Endothelial cell of umbilical vein (primary cell): Measurements from ENCODE around the gene COQ2. TPM values are rescaled to one million over a fixed set of nuclear protein-coding genes. Genes with fewer than 3 reads are reported as not detected.

ENCODE experiments used
- BruUV-seq: library from RNA; stranded (reverse); fragments of 400-500 nt; replicated peaks from 2 replicates; lab custom pipeline; 2021; lab: Mats Ljungman, UMichigan
- CTCF ChIA-PET: fragments of 300-600, 350-600 bp; sonication (Branson Sonifier 250); formaldehyde crosslinking; loops from one replicate; lab custom pipeline; 2021; ENCODE audit warnings: antibody characterized with exemption, inconsistent platforms; lab: Charles Lee
- POLR2A ChIA-PET: fragments of 300-600, 350-600 bp; sonication (Branson Sonifier 250); formaldehyde crosslinking; loops from one replicate; lab custom pipeline; 2021; ENCODE audit warnings: antibody characterized with exemption, inconsistent platforms; lab: Charles Lee
- DNase-seq: peaks from one replicate; pipeline ENCODE4 v3.0.0-alpha.2; 2011; ENCODE audit warnings: low read depth, low spot score
- FAIRE-seq: peaks from 2 replicates; lab custom pipeline; 2011; peaks lifted over from hg19 to GRCh38; lab: Jason Lieb, UNC
- H2AFZ ChIP-seq: 2 replicates; pipeline ENCODE4 v1.6.0; 2012; ENCODE audit warnings: low read depth, low read length, control low read depth, inconsistent platforms
- H3K27ac ChIP-seq: 2 replicates; pipeline ENCODE4 v1.5.1; 2011; ENCODE audit warnings: low read depth, mild to moderate bottlenecking, control low read depth, low read length, moderate library complexity; ENCODE audit not compliant: insufficient read depth
- H3K27me3 ChIP-seq, 2 experiments: 2 replicates each; pipeline versions ENCODE4 v1.6.0 to v1.6.1; 2011; ENCODE audit warnings: low read length in 2 of 2, mixed read lengths in 1 of 2; ENCODE audit not compliant: control insufficient read depth in 2 of 2, insufficient read depth in 2 of 2
- H3K36me3 ChIP-seq, 2 experiments: 2 replicates in 1 of 2; 3 replicates in 1 of 2; pipeline ENCODE4 v1.5.1; 2011; ENCODE audit warnings: low read length in 2 of 2, mild to moderate bottlenecking in 1 of 2, moderate library complexity in 1 of 2; ENCODE audit not compliant: control insufficient read depth in 2 of 2, insufficient read depth in 2 of 2; ENCODE audit errors: extremely low read depth in 1 of 2
- H3K4me1 ChIP-seq: 3 replicates; pipeline ENCODE4 v1.5.1; 2011; ENCODE audit warnings: mild to moderate bottlenecking, low read length; ENCODE audit not compliant: control insufficient read depth, insufficient read depth; ENCODE audit errors: extremely low read depth
- H3K4me2 ChIP-seq: 2 replicates; pipeline ENCODE4 v1.6.1; 2011; ENCODE audit warnings: low read length, control low read depth, mixed read lengths; ENCODE audit not compliant: insufficient read depth
- H3K4me3 ChIP-seq, 3 experiments: fragments of 200-600 bp in 1 of 3; sonication (generic), shearing (Covaris generic) in 1 of 3; replicated peaks in 1 of 3; 2 replicates each; pipeline ENCODE4 v1.5.1; 2011 to 2016; ENCODE audit warnings: control low read depth in 3 of 3, low read length in 3 of 3, mild to moderate bottlenecking in 2 of 3, inconsistent platforms in 1 of 3, low read depth in 1 of 3, moderate library complexity in 1 of 3; ENCODE audit not compliant: insufficient read depth in 1 of 3
- H3K79me2 ChIP-seq: 2 replicates; pipeline ENCODE4 v1.6.0; 2012; ENCODE audit warnings: low read length, inconsistent platforms; ENCODE audit not compliant: control insufficient read depth, insufficient read depth
- H3K9ac ChIP-seq: replicated peaks from 2 replicates; pipeline ENCODE3; 2011; ENCODE audit warnings: low read length, control low read depth; ENCODE audit not compliant: insufficient read depth; ENCODE audit errors: extremely low read depth
- H3K9me1 ChIP-seq: replicated peaks from 3 replicates; pipeline ENCODE4 v1.6.0; 2011; ENCODE audit warnings: mild to moderate bottlenecking, low read length; ENCODE audit not compliant: control insufficient read depth, insufficient read depth; ENCODE audit errors: extremely low read depth
- H3K9me3 ChIP-seq: replicated peaks from 2 replicates; pipeline ENCODE4 v1.5.1; 2012; ENCODE audit warnings: low read length, inconsistent platforms; ENCODE audit not compliant: control insufficient read depth, insufficient read depth
- H4K20me1 ChIP-seq: replicated peaks from 2 replicates; pipeline ENCODE3; 2011; ENCODE audit warnings: mild to moderate bottlenecking, low read length; ENCODE audit not compliant: control insufficient read depth, insufficient read depth; ENCODE audit errors: extremely low read depth
- EZH2 ChIP-seq: IDR thresholded peaks from 2 replicates; pipeline ENCODE4 v1.6.1; 2012; ENCODE audit warnings: borderline replicate concordance, low read depth, mild to moderate bottlenecking, moderate library complexity, low read length, inconsistent platforms; ENCODE audit not compliant: severe bottlenecking
- FOS ChIP-seq: IDR thresholded peaks from 2 replicates; pipeline ENCODE4 v1.6.1; 2011; ENCODE audit warnings: mild to moderate bottlenecking, low read length, moderate library complexity, borderline replicate concordance; ENCODE audit not compliant: insufficient read depth
- GATA2 ChIP-seq: IDR thresholded peaks from 2 replicates; pipeline ENCODE4 v1.7.0; 2011; ENCODE audit warnings: low read depth, mild to moderate bottlenecking, moderate library complexity, mixed read lengths, low read length; ENCODE audit not compliant: insufficient read length, insufficient read depth
- JUN ChIP-seq: IDR thresholded peaks from 2 replicates; pipeline ENCODE4 v1.6.1; 2011; ENCODE audit warnings: borderline replicate concordance, low read depth; ENCODE audit not compliant: insufficient read length, insufficient read depth
- MYC ChIP-seq: IDR thresholded peaks from one replicate; pipeline ENCODE4 v1.6.1; 2011; ENCODE audit warnings: mild to moderate bottlenecking, low read depth, low read length
- POLR2A ChIP-seq: IDR thresholded peaks from 2 replicates; pipeline ENCODE4 v1.6.1; 2012; ENCODE audit warnings: low read depth, mild to moderate bottlenecking, control low read depth, low read length
- POLR2AphosphoS5 ChIP-seq: IDR thresholded peaks from 2 replicates; pipeline ENCODE4 v1.6.1; 2012; ENCODE audit warnings: low read depth, mild to moderate bottlenecking, control low read depth, low read length, moderate library complexity; ENCODE audit not compliant: insufficient read depth
- dilution Hi-C: fragments of 300-500 bp; cut with MboI; formaldehyde crosslinking; loops from one replicate; pipeline ENCODE4 v1.15.0; 2019; ENCODE audit warnings: low sequenced_read_pairs; ENCODE audit not compliant: extremely low pct_ligation_motif_present
- intact Hi-C: fragments of 100-400 bp; cut with micrococcal nuclease; formaldehyde crosslinking; loops from one replicate; pipeline ENCODE4 v1.10.0; 2022
- polyA plus RNA-seq, 4 experiments: library from polyadenylated mRNA; depleted of rRNA in 3 of 4; stranded (reverse) in 3 of 4; unstranded in 1 of 4; fragments of >200 nt; gene quantifications; 2 replicates each; pipeline versions ENCODE4 v1.2.1 to v1.2.3, GENCODE V29; 2011 to 2012; ENCODE audit warnings: missing spikeins in 1 of 4
- total RNA-seq: library from RNA; stranded (reverse); gene quantifications from 2 replicates; pipeline ENCODE4 v1.2.3, GENCODE V29; 2021
- TF ChIP-seq, protein P1 (sequence below): IDR thresholded peaks from 2 replicates; pipeline ENCODE4 v1.6.1; 2011; ENCODE audit not compliant: insufficient read depth, insufficient read length
- TF ChIP-seq, protein P2 (sequence below), 2 donors: IDR thresholded peaks; 1 replicate in 1 of 2; 2 replicates in 1 of 2; pipeline ENCODE4 v1.5.1; 2011; ENCODE audit warnings: low read length in 2 of 2, mild to moderate bottlenecking in 2 of 2, moderate library complexity in 2 of 2, control low read depth in 1 of 2, inconsistent platforms in 1 of 2, low read depth in 1 of 2; ENCODE audit not compliant: insufficient read depth in 1 of 2; ENCODE audit errors: extremely low read depth in 1 of 2

Gene COQ2
- total and polyA plus RNA-seq, 2 donors (not counting 3 experiments of a cell fraction or from before 2014, with no cell fraction given): 25.5 to 28.0 TPM

DNA sequence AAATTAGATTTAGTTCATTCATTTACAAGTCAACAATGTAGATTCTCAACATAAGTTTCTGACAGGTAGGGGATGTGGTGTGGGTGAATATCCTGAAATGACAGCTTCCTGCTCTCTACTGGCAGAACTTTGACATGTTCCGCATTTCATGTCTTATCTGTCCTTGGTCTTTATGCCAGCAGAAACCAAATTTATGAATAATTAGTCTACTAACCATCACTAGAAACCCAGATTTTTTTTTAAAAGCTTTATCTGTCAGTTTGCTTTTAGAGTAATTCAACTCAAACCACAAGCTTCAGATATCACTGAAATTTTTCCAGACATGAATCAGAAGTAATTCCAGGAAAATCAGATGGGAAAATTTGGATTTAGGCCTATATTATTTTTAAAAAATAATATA, 17.9 kb downstream of the COQ2 start:
- ChIA-PET CTCF (interaction anchor here (0.8 to 8.4 kb wide), 8 partner anchors 10 to 229 kb away, joined by 3 to 120 read pairs (median 4); partner anchors contain the start of gene COQ2), POLR2A (no interaction called here)
- Histone ChIP-seq H3K36me3 (peaks cover 0 to 6% of the 10 kb centered on the region in 2 experiments), H3K27me3 (no peaks in the 10 kb centered on the region), H2AFZ (no peak overlapping the region), H3K9ac (no peak overlapping the region), H3K4me2 (no peak overlapping the region), H3K4me3 (no peak overlapping the region), H3K9me3 (no peaks in the 10 kb centered on the region), H3K9me1 (no peaks in the 10 kb centered on the region), H3K27ac (no peak overlapping the region), H3K79me2 (no peaks in the 10 kb centered on the region), H3K4me1 (peaks cover 5% of the 10 kb centered on the region), H4K20me1 (no peaks in the 10 kb centered on the region)
- intact Hi-C loops (no loop called here), dilution Hi-C loops (no loop called here)
- TF ChIP-seq GATA2 (no peak), POLR2AphosphoS5 (no peak), MYC (no peak), POLR2A (no peak), EZH2 (no peak), FOS (no peak), JUN (no peak)
- TF ChIP-seq, protein P1, sequence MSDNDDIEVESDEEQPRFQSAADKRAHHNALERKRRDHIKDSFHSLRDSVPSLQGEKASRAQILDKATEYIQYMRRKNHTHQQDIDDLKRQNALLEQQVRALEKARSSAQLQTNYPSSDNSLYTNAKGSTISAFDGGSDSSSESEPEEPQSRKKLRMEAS: no peak
- TF ChIP-seq, protein P2, sequence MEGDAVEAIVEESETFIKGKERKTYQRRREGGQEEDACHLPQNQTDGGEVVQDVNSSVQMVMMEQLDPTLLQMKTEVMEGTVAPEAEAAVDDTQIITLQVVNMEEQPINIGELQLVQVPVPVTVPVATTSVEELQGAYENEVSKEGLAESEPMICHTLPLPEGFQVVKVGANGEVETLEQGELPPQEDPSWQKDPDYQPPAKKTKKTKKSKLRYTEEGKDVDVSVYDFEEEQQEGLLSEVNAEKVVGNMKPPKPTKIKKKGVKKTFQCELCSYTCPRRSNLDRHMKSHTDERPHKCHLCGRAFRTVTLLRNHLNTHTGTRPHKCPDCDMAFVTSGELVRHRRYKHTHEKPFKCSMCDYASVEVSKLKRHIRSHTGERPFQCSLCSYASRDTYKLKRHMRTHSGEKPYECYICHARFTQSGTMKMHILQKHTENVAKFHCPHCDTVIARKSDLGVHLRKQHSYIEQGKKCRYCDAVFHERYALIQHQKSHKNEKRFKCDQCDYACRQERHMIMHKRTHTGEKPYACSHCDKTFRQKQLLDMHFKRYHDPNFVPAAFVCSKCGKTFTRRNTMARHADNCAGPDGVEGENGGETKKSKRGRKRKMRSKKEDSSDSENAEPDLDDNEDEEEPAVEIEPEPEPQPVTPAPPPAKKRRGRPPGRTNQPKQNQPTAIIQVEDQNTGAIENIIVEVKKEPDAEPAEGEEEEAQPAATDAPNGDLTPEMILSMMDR (IDR thresholded peaks at IDR 0.05; ENCODE audit: extremely low read depth in 1 of 2, insufficient read depth in 1 of 2, low read depth in 1 of 2, low read length in 2 of 2): no peak
- no peak for FAIRE-seq
- no TSS peak for BruUV-seq
- DNase-seq: no peak
